ENCODE results near the gene CHMP5.
A peak's percentile ranks its signal among the peaks of the same experiment; 100 is the strongest.
"Not testable (repeated sequence)": the region's sequence is repeated elsewhere in the genome, so short reads cannot be mapped to it uniquely, and the experiment has no call there.

Gene CHMP5

DNA sequence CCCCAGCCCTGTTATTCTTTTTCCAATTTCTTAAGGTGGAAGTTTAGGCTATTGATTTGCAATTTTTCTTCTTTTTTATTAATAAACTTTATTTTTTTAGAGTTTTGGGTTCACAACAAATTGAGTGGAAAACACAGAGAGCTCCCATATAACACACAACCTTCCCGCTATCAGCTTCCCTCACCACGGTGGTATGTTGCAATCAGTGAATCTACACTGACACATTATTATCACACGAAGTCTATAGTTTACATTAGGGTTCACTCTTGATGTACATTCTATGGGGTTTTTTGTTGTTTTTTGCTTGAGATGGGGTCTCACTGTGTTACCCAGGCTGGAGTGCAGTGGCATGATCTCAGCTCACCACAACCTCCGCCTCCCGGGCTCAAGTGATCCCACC, 20.7 kb downstream of the CHMP5 start:
- DNase-seq: no peak

DNA sequence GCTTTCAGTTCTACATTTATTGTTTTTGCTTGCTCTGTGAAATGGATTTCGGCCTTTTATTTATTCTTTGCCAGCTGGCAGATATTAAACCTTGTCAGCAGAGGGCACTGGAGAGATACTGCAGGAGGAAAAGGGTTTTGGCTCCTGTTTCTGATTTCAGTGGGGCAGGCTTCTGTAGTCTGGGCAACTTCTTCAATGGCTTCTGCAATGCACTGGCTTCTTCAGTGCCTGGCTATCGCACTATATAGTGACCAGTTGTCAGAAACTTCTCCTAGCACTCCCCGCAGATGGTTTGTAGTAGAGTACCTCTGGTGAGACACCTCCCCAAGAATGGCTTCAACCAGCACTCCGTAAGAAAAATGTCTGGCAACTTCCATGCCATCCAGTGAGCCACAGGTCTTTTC, 22.2 kb downstream of the CHMP5 start:
- DNase-seq: peak; percentile 27

DNA sequence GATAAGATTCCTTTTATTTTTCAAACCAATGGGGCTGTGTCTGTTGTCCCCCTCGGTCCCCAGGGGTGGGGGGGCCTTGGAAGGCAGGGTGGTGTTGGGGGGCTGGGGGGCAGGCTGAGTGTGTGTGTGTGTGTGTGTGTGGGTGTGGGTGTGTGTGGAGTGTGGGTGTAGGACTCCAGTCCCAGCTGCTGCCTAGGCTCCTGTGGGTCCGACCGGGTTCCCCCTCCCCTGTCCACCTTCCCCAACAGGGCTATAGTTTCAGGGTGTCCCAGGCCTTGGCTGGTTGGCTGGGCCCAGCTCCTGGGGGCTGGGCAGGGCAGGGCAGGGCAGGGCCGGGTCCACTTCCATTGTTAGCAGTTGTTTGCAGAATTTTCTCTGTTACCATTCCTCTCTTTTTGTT, 23.4 kb downstream of the CHMP5 start:
- no peak for DNase-seq

DNA sequence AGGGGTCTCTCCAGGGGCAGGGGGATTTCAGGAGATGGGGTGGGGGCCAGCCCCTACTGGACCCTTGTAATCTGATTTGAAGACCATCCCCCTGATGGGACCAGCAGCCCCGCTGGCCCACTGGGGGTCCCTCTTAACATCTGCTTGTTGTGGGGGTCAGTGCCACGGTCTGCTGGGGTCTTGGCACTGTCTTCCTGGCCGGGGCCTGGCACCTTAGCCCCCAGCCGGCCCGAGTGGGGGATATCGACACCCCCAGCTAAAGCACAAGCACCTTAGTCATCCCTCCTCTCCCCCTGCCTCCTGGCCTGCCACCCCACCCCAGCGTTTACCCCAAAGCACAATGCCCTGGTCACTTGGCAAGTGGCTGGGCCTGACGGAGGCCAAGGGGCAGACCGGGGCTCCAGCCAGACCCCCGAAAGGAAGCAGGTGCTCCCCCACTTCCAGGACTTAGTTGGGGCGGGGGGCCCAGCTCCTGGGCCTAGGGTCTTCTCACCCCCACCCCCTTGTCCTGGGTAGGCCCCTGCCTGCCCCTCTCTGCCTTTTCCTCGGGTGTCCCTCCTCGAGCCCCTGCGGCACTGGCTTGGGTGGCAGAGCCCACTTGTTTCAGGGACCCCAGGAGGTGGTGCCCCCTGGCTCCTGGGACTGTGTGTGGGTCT, 24.1 kb downstream of the CHMP5 start:
- DNase-seq: no peak

DNA sequence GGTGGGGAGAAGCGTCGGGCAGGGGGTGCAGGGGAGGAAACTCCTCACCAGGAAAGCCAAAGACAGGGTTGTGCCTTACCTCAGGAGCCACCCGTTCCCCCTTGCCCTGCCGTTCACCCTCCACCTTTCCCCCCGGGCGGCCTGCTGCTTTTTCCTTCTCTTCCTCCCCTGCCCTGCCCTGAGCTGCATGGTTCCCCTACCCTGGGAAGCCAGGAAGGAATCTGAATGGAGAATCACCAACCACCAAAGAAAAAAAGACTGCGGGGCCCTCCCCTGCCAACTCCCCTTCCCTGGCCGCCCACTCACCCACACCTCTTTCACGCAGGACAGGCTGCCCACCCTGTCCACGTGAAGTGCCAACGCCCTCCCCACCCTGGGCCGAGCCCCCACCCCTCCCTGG, 24.6 kb downstream of the CHMP5 start:
- DNase-seq: no peak

DNA sequence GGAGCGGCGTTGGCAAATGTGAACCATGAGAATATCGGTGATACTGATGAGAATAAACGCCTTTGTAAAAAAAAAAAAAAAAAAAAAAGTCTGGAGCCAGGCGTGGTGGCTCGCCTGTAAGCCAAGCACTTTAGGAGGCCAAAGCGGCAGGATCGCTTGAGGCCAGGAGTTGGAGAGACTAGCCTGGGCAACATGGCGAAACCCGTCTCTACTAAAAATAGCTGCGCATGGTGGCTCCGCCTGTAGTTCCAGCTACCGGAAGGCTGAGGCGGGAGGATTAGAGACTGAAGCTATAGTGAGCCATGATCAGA, 25.0 kb downstream of the CHMP5 start:
- no peak for DNase-seq

DNA sequence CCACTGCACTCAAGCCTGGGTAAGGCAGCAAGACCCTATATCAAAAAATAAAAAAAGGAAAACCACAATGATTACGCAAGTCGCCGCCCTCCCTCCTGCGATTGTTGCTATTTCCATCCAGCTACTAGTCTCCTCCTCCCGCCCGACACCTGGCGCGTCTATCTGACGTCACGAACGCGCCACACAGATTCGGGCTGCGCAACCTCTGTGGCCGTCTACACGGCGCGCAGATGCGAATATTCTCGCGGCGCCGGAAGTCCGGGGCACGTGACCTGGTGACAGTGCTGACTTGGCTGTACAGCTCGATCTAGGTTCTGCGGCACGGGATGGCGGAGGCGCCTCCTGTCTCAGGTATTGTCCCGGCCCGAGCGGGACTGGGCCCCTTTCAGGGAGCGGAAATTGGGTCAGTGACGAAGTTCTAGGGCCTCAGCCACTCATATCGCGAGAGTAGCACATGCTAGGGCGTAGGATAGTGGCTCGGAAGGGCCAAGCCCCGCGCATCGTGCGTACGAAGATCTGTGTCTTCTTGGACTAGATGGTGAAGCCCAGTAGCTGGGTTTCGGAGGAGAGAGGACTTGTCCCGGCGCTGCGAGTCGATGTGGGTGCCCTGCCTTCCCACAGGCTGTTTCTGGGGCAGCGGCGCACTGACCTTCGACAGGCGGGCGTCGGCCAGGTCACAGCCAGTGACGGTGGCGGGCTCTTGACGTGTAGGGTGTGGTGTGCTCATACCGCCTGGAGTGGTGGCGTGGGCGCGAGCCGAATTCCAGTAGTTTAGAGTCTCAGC, 25.6 kb downstream of the CHMP5 start, which contains the start of gene NFX1:
Gene NFX1 (plus strand): TSS at position 270 of the 784 bp plus-strand sequence. CDS start 57 bp downstream, at position 327.
- DNase-seq: peak; percentile 94

DNA sequence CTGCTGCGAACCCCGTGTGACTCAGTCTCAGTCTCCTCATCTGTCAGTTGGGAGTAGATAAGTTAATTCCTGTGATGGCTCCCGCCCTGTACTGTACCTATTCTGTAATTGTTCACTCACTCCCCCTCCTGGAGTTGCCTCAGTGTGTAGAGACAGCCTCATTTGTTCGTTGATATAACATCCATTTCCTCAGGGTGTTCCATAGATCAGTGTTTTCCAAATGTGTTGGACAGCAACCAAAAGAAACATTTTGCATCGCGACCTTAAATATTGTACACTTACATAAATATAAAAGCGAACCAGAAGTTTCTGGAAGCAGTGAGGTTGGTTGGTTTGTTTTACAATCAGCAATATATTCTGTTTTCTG, 26.2 kb downstream of the CHMP5 start:
- no peak for DNase-seq

DNA sequence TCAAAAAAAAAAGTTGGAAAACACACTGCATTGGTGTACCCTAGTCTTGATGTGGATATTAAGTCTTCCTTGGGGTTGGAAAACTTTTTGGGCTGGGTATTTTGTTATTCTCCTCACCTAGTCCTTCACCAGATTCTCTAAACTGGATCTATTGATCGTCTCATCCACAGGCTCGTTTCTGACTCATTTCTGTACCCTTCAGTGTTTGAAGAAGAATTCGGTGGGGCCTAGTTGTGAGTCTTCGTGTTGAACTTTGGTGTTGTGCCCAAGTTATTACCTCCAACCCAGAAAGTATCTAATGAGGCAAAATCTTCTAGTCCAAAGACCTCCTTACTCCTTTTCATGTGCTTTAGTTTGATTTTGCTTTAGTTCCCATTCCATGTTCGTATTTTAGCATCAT, 27.1 kb downstream of the CHMP5 start:
- DNase-seq: no peak

DNA sequence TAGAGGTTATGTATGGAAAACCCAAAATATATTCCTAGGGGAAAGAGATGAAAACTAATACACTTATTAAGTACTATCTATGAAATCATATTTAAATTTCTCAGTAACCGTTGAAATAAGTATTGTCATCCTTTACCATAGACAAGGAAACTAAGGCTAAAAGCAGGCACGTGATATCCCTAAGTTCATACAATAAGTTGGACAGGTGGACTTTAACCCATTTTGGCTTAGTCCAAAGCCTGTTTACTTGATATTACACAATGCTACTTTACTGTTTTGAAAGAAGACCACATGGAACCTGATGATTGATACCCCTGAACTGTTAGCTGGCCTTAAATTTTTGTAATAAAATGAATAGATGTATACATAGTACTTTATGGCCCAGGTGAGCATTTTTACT, 28.9 kb downstream of the CHMP5 start:
- DNase-seq: no peak

DNA sequence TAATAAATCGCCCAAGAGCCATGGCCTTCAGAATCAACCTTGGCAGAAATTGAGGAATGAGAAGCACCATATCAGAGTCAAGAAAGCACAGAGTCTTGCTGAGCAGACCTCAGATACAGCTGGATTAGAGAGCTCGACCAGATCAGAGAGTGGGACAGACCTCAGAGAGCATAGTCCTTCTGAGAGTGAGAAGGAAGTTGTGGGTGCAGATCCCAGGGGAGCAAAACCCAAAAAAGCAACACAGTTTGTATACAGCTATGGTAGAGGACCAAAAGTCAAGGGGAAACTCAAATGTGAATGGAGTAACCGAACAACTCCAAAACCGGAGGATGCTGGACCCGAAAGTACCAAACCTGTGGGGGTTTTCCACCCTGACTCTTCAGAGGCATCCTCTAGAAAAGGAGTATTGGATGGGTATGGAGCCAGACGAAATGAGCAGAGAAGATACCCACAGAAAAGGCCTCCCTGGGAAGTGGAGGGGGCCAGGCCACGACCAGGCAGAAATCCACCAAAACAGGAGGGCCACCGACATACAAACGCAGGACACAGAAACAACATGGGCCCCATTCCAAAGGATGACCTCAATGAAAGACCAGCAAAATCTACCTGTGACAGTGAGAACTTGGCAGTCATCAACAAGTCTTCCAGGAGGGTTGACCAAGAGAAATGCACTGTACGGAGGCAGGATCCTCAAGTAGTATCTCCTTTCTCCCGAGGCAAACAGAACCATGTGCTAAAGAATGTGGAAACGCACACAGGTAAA, 30.0 kb downstream of the CHMP5 start:
- no peak for DNase-seq

DNA sequence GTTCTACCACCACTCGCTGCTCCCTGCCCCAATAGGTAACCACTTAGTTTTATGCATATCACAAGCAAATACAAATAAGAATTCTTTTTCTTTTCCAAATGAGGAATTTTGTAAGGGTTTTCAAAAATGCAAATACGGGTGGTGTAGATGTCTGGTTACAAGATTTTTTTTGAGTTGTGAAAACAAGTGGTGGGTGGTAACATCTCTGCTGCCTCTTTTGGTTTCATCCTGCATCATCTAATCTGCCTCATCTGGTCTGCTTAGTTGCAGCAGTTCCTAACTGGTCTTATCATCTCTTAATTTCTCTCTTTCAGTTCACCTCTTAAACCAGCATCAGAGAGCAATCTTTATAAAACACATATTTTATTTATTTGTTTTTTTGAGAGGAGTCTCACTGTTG, 30.7 kb downstream of the CHMP5 start:
- no peak for DNase-seq

DNA sequence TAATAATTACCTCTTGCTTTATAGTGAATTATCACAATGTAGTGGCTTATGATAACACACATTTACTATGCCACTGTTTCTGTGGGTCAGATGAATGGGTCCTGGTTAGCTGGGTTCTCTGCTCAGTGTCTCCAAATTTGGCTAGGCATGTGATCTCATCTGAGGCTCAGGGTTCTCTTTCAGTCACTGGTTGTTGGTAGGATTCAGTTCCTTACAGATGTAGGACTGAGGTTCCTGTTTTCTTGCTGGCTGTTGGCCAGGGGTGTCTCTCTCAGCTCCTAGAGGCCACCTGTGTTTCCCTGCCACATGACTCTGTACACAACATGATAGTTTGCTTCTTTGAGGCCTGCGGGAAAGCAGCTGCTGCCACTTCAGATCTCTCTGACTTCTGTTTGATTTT, 32.6 kb downstream of the CHMP5 start:
- peak; percentile 70 for DNase-seq

DNA sequence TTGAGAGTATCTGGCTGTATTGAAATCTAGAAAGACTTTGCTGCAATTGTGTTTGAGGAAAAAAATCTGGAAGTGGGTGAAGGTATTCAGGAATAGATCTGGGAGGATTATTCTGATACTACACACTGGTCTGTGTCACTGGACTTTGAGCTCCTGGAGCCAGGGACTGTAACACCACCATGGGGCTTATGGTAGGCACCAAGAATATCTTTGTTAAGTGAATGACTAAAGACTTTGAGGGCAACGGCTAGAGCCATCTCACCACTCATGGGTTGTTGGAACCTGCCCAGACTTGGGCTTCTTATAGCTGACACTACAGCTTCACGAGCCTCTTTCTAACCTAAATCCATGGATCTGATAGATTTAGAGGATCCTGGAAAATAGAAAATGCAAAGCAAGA, 35.7 kb downstream of the CHMP5 start:
- no peak for DNase-seq

DNA sequence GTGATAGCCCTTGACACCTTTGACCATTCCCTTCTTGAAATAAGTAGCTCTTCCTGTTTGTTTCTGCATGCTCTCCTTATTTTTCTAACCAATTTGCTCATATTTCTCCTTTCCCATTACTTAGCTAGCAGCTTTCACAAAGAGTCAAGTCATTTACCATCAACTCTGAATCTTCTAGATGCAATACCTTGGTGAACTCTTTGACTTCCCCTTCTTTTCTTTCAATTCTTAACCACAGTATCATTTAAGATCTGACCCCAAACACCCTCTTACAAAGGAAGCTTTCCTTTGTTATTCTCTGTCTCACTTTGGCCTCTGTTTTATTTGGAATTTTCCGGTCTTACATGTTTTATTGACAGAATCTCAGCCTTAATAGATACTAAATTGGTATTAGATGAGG, 39.5 kb downstream of the CHMP5 start:
- no peak for DNase-seq

DNA sequence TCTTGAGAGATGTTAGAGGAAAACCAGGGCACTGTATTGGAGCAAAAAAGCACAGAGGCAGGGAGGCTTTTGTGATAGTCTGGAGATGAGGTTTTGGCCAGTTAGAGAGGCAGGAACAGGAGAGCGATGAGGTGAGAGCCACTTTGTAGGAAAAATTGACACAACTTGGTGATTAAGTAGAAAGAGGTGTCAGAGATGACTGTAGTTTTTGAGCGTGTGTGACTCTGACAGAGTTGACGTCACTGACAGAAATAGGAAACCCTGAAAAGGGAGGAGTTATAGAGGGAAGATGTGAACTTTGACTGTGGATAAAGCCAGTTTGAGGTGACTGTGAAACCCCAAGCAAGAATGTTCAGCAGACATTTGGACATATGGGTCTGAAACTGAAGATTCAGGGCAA, 41.2 kb downstream of the CHMP5 start:
- no peak for DNase-seq

DNA sequence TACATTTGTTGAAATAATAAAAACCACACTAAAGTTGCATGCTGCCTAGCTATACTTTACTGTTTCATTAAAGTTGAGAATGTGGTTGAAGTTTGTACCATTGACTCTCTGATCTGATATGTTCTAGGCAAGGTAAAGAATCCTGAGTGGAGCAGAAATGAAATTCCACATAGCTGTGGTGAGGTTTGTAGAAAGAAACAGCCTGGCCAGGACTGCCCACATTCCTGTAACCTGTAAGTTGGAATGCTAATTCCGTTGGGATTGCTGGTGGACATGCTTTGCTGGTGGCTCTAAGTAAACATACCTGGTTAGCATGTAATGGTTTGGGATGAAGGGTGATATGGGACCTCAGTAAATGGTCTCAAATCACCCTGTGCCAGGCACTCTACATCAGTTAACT, 42.2 kb downstream of the CHMP5 start:
- no peak for DNase-seq

DNA sequence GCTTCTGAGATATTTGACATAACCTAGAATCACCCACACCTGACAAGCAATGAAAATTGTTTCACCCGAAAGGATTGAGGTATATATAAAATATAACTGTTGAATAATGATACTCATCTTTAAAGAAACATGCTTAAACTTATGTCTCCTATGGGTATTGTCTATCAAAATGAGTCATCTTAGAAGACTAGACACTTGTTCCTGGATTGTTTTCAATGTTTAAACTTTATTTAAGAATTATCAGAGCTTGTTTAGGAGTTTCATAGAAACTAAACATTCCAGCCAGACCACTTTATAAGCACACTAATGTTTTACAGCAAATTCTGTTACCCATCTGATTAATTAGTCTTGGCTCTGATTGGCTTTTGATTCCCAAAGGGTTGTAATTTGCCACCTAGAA, 45.1 kb downstream of the CHMP5 start:
- DNase-seq: no peak

DNA sequence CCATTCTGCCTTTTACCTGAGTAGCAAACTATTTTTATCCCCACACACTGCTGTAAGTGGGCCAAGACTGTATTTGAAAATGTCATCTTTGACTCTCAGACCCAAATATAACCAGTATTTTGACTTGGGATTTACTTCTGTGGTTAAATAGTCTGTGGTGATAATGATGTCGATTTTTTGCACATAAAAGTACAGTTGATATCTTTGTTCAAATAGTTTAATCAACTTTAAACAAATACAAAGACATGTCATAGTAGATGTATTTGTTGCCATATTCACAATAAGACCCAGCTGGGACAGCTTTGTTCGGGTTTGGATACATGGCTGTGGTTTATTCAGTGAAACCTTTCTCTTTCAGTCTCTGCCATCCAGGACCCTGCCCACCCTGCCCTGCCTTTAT, 45.9 kb downstream of the CHMP5 start:
- DNase-seq: no peak

DNA sequence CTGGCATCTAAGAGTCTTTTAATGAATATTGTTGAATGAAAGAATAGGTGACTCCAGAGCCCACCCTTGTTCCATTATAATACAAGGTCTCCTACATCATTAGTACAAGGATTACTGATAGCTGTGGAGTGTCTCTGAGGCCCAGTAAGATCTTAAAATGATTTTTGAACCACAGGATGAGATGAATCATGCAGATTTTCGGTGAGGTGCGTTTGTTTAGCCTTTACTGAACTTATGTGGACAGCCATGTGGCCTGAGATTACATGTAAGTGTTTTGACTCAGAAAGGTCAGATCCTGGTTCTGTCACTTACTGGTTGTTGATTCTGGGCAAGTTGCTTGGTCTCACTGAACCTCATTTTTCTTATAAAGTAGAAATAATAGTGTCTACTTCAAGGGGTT, 47.1 kb downstream of the CHMP5 start:
- DNase-seq: no peak

DNA sequence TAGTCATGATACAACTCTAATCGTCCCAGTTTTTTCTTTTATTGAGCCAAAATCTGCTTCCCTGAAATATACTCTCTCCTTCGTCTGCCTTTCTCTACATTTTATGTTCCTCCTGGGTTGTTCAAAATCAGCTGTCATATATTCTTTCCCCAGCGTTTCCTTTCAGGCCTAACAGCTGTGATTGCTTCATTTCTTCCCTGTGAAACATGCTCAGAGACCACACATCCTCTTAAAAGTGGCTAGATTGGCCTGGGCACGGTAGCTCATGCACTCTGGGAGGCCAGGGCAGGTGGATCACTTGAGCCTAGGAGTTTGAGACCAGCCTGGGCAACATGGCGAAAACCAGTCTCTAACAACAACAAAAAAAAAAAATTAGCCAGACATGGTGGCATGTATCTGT, 50.5 kb downstream of the CHMP5 start:
- no peak for DNase-seq

DNA sequence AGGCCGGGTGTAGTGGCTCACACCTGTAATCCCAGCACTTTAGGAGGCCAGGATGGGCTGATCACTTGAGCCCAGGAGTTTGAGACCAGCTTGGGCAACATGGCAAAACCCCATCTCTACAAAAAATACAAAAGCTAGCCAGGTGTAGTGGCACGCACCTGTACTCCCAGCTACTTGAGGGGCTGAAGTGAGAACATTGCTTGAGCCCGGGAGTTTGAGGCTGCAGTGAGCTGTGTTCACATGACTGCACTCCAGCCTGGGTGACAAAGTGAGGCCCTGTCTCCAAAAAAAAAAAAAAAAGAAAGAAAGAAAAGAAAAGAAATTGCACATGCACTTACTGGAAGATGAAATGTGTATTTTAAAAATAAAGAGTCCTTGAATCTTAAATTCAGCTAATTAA, 52.3 kb downstream of the CHMP5 start:
- not testable (repeated sequence) for DNase-seq

DNA sequence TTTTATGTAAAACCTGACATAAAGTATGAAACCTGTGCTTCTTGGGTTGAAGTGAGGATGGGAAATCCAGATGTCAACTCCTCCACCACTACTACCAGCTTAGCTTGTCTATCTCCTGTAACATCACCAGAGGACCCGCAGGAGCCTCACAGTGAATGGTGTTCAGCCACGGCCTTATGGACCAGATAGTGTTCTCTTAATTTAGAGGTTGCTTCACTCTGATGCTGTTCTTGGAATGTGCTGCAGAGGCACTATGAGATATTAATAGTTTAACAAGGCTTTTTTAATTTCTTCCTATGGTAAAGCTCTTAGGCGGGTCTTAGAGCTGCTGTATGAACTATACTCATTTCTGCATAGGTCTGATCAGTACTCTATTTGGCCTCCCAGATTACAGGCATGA, 53.4 kb downstream of the CHMP5 start:
- no peak for DNase-seq

DNA sequence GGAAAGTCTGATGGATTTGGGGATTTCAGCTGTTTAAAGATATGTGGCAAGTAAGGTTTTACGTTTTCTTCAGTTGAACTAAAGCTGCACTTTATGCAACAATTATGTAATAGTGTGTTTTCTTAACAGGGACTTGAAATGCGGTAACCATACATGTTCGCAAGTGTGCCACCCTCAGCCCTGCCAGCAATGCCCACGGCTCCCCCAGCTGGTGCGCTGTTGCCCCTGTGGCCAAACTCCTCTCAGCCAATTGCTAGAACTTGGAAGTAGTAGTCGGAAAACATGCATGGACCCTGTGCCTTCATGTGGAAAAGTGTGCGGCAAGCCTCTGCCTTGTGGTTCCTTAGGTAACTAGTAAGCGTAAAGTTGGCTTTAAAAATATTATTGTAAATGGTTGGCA, 53.9 kb downstream of the CHMP5 start:
- DNase-seq: no peak

Measured in DMS79 (cell line).